IPS DF 4.7 (cell line): Measurements from ENCODE around the gene SLC6A11.

ENCODE experiments used
- DNase-seq: peaks from one replicate; pipeline ENCODE4 v3.0.0-alpha.2; 2013; ENCODE audit warnings: low spot score; ENCODE audit errors: extremely low read depth

Gene SLC6A11

DNA sequence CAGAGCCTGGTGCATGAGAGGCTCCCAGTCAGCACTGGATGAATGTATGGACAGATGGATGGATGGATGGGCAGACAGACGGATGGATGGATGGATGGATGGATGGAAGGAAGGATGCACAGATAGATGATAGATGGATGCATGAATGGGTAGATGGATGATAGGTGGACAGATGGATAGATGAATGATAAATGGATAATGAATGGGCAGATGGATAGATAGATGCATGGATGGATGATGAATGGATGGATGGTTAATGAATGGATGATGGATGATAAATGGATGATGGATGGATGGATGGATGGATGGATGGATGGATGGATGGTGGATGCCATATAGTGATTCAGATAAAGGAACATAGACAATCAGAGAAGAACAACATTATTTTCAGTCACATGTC is 71.0 kb downstream of the SLC6A11 start:
- no peak for DNase-seq

DNA sequence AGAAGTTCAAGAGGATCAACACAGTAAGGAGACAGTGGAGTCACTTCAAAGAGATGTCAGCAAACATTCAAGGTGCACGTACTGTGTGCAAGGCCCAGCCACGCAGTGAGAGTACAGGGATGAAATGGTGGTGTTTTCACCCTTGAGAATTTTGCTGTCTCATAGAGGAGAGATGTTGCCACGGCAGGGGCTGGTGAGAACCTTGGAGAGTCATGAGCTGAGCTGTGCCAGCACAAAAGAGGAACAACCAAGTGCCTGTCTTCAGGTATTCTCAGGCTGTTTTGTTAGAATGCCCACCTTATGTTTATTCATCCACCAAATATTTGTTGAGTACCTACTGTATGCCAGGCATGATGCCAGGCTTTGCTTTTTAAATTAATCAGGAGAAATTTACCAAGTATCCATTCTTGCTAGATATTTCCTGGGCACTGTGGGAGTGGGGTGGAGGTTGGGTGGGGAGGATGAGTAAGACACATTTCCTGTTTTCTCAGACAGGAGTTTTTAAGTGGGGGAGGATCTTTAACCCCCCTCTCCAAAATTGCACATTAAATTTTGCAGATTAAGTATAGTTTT is 72.6 kb downstream of the SLC6A11 start:
- DNase-seq = no peak

DNA sequence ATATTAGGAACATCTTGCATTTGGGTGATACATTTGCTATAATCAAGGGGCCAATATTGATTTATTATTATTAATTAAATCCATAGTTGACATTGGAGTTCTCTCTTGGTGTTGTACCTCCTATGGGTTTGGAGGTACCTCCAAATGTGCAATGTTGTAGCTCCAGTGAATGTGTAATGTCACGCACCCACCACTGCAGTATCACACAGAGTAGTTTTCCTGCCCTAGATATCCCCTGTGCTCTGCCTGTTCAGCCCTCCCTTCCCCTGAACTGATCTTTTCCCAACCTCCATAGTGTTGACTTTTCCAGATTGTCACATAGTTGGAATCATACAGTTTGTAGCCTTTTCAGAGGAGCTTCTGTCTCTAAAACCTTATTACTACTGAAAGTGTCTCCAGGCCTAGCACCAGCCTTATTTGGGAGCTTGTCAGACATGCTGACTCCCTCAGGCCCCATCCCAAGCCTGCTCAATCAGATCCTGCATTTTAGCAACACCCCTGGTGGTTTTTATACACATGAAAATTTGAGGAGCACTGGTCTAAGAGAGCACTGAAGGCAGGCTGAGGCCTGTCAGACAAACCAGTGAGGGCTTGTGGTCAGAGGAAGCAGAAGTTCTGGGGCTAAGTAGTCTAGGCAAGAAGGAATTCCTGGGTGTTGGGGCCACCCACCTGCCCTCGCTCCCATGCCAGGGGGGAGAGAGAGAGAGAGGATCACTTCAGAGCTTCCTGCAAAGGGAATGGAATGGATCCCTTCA is 73.4 kb downstream of the SLC6A11 start:
- no peak for DNase-seq

DNA sequence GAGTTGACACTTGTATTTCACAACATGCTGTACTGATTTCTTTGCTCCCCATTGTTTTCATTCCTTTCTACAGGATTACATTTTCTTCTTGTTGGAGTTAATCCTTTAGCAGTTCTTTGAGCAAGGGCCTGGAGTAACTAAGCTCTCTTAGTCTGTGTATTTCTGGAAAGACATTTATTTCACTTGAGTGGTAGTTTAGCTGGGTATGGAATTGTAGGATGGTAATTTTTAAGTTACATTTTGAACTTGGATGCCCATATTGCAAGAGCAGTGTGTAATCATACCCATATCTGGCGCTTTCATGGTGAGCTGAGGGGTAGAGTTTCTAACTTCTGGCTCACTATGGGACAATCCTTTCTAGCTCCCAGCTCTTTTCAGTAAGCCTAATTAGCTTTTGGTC is 74.6 kb downstream of the SLC6A11 start:
- no peak for DNase-seq

DNA sequence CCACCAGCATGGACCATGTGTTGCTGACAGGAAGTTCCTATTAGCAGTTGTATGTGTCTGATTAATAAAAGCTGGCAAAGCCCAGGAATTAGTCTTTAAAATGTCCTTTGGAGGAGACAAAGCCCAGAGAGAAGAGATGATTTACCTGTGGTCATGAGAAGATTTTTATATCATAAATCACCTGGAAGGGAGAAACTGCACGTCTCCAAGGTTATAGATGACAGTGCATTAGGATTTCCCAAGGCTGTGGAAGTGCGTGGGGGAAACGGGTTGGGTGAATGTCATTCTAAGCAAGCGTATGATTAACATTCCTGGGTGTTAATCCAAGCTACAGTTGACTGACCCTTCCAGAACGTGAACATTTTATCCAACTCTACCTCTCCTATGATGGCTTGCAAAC is 76.6 kb downstream of the SLC6A11 start:
- DNase-seq = no peak

DNA sequence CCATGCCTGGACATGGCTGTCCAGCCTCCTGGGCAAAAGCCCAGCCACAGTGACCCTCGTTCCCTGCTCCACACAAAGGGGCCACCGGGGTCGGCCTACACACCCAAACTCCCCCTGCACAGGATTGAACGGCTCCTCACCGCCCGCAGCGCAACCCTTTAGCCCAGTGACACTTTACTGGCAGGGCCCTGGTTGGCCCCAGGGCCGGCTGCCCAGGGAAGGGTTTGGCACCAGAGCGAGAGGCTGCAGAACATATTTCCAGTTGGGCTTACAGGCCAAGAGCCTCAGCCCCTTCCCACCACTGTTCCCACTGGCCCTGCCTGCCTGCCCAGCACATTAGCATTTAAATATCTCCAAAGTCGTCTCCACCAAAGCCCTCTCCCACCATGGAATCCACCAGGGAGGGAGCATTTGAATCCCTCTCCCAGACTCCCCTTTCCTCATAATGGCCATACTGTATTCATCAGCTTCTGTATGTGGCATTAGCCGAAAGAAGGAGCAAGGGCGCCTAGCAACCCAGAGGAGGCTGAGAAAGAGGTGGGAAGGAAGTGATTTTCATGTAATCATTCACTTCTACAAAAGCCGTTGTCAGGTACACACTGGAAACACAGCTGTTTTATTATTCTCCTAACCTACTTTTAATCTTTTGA is 85.4 kb downstream of the SLC6A11 start:
- no peak for DNase-seq

DNA sequence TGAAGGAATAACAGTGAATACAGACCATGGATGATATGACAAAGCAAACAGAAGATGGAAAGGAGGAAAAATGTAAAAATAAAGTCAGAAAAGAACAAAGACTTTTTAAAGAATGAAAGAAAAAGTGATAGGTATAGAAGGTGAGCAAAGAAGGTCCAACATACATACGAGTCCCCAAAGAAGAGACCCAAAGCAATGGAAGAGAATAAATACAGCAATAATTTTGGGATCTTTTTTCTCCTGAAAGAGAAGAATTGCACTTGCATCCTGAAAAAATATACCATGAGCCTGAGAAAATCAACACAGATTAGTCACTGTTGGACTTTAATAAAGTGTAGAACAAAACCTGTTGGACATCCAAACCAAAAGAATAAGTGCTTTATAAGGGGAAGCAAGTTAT is 91.2 kb downstream of the SLC6A11 start:
- DNase-seq = no peak

DNA sequence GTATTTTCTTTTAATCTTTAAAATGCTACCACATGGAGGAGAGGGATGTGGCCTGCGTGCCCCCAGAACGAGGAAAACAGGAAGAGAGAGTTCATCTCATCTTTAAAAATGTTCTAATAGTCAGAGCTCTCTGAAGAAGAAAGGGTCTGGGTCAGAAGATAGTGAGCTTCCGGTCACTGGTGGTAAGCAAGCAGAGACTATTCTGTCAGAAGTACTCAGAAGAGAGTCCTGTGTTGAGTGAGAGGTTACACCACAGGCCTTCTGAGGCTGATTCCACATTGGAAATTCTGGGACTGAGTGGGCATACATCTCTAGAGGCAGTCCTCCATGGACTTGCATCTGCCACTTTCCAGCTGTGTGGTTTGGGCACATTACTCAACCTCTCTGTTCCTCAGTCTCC is 94.3 kb downstream of the SLC6A11 start:
- no peak for DNase-seq

DNA sequence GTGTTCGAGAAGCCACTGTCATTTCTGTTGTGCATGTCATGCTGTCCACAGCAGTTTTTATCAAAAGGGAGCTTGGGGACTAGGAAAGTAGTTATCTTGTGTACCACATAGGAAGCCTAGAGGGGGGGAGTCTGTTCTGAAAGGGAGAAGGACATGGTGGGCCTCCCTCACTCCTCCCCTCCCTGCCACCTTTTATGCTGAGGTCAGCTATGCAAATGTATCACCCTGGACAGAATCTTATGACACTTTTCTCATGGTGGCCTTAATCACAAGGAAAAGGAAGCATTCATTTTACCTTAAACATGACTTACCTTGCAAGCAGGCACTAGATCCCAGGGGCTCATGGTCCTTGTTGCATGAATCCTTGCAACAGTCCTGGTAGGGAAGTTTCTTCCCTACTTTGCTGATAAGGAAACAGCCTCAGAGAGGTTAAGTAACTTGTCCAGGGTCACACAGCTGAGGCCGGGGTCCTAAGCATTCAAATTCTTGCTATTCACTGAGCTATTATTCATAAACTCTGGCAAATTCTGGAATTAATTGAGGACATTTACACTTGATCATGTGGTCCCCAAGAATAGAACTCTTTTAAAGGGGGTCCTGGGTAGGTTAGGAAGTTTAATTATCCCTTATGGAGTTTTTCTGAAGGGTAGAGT is 95.4 kb downstream of the SLC6A11 start:
- no peak for DNase-seq

DNA sequence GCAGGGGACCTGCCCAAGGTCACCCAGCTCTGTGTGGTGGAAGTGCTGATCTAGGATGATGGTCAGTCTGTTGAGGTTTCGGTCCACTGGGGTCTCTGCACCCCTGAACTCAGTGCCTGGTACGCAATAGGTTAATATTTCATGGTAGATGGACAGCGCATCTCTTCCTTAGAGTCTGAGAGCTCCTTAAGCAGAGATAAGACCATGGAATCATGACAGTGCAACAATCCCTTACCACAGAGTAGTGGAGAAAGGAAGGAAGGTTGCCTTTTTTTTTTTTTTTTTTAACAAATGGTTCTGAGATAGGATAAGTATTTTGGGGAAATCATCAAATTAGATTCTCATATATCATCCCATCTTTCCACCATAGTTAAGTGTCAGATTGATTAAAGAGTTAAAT is 96.8 kb downstream of the SLC6A11 start:
- no peak for DNase-seq

DNA sequence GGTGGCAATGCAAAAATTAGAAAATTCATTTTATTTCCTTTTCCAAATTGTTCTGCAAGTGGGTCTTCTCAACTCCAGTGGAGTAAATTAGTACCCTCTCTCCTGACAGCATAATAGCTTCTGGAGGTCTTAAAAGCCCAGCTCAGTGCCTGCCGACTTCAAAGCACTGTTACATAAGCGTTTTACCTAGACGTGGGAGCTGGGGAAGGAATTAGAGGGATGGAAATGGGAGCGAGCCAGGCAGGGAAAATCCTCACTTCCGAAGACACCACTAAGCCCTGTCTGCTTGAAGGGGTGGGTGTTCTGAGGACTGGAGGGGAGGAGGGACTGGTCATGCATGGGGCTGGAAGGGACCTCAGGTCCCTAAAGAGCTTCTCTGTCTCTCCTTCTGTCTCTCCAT is 99.3 kb downstream of the SLC6A11 start:
- DNase-seq = no peak

DNA sequence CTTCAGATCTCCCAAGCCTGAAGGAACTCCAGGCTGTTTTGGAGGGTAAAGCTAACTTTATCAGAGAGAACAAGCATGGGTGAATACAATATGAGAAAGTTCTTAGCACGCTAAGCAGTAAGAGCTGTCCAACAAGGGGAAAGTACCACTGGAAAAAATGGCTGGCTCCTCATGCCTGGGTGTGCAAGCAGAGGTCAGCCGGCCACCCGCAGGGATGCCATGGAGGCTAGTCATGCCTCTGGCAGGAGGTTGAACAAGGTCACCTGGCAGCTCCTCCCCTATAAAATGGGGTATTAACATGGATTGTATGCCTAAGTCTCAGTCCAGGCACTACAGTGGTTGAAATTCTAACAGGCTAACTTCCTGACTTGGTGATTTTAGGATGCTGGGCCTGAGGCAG is 101.1 kb downstream of the SLC6A11 start:
- DNase-seq = no peak

DNA sequence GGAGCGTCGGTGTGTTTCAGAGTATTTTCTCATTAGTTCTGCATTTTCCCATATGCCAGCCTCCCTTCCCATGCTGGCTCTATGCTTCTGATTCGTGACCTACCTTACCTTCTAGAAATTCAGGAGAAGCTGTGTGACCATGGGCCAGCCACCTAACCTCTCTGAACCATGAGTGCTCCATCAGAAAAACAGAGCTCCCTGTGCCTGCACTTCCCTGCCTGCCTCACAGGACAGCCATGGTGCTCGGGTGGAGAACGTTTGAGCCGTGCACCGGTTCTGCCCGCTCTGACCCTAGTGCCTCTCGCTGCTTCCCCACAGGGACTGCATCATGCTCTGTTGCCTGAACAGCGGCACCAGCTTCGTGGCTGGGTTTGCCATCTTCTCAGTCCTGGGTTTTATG is 102.0 kb downstream of the SLC6A11 start:
- DNase-seq = no peak

DNA sequence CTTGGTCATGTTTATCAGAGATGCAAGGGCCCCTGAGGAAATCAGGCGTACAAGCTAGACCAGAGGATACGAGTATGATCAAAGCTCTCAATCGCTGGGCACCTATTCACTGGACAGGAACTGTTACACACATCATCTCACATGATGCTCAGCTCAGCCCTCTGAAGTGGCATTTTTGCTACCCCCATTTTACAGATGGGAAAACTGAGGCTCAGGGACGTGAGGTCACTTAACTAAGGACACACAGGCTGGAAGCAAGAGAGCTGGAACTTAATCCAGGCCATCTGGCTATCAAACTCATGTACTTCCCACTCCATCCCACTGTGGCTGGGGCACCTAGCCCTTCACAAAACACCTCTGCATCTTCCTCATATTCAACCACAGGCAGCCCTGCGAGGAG is 103.6 kb downstream of the SLC6A11 start:
- no peak for DNase-seq

DNA sequence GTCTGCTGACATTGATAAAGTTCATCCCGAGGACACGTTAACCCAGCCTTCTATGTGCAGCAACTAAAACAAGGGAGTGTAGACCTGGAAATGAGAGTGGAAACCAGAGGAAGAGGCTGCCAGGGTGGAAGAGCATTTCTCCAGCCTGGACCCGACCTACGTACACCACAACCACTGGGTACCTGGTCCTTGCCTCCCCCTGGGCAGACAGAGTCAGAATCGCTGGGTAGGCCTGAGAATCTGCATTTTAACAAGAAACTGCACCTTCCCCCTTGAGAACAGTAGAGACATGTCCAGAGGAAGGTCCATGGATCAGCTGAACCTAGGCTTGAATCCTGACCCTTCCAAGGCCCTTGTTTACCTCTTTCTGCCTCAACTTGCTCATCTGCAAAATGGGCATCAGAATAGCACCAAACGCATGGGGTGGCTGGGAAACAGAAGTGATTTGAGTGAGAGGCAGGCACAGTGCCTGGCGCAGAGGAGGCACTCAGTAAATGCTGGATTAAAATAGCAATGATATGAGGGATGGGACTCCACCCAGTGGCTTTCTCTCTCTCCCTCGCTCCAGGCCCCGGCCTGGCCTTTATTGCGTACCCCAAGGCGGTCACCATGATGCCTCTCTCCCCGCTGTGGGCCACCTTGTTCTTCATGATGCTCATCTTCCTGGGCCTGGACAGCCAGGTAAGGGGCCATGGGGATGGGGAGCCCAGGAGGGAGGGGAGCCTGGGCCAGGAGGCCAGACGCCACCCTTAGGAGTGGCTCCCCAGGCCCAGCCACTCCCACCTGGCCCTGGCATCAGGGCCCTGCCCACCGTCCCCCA is 109.6 kb downstream of the SLC6A11 start:
- no peak for DNase-seq

DNA sequence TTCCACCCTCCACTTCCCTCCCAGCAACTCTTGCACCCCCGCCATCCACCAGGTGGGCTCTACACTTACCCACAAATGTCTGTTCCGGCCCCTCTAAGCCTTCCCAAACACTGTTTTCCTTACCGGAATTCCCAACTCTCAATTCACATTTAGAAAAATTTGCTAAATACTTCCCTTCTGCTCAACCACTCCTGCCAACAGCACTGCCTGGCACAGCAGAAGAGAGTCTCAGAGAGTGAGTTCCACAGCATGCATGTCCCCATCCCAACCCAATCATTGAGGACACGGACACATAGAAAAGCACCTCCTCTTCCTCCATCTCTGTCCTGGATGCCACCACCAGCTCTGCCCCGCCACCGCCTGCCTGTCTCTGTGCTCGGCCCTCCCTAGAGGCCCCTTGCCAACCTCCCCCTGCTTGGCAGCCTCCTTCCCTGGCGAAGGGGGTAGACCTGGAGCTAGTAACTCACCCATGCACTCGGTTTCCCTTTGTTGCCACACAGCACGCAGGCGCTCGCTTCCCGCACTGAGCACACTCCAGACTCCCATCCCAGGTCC is 110.3 kb downstream of the SLC6A11 start:
- no peak for DNase-seq

DNA sequence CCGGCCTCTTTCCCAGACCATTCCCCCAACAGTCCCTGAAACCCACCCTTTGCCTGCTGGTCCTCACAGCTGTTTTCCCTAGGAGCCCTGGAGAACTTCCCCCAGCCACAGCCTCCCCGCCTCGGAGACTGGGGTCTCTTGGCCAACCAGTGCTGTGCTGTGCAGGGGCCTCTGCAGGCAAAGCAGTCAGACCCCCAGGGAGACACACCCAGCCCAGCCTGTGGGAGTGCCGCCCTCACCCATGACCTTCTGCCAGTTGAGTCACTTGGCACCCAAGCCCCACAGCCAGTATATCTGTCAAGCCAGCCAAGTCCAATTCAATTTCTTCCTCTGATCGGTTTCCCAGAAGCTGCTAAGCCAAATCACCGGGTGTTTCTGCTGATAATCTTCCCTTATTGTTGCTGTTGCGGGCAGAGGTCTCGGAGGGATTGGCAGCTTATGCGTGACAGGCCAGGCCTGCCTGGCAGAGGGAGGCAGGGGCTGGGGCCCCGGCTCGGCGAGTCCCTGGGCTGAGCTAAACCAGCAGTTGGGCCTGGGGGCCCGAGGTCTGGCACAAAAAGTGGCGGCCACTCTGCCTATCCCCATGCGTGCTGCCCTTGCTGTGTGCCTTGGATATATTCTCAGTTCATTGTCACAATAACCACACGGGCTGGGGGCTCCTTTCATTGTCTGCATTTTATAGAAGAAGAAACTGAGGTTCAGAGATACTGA is 110.9 kb downstream of the SLC6A11 start:
- no peak for DNase-seq

DNA sequence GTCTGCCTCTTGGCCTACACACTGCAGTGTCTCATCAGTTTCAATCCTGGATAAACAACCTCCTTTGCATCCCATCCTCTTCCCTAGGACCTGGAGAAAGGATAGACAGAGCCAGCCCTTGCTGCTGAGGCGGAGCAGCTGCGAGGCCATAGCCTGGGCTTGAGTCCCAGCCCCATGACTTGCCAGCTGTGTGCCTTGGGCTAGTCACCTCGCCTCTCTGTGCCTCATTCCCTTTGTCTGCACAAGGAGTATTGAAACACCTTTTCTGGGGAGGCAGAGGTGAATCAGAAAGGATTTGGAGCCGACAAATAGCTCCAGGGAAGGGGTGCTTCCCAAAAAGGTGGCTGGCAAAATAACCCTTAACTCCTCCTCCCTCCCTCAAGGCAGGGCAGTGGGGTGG is 111.5 kb downstream of the SLC6A11 start:
- no peak for DNase-seq

DNA sequence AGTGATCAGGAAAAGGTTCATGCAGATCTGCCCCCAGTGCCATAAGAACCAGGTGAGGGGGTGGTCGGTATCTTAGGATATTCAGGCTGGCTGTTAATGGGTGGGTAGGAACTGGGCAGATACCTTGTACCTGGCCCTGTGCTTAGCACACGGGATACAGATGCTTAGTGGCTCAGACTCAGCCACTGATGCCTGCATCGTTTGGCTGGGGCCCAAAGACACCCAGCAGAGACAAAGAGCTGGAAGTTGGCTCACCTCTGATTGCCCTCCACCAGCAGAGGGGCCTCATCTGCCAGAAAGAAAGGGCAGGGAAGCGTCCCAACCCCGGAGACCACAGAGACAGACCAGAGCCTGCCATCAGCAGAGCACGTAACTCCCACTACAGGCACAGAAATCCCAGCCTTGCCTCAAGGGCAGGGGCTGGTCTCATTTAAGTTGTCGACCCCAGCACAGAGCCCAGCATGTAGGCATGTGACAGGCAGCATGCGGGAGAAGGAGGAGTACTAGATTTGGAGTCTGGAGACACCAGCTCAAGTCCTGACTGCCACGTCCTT is 112.5 kb downstream of the SLC6A11 start:
- DNase-seq = no peak

DNA sequence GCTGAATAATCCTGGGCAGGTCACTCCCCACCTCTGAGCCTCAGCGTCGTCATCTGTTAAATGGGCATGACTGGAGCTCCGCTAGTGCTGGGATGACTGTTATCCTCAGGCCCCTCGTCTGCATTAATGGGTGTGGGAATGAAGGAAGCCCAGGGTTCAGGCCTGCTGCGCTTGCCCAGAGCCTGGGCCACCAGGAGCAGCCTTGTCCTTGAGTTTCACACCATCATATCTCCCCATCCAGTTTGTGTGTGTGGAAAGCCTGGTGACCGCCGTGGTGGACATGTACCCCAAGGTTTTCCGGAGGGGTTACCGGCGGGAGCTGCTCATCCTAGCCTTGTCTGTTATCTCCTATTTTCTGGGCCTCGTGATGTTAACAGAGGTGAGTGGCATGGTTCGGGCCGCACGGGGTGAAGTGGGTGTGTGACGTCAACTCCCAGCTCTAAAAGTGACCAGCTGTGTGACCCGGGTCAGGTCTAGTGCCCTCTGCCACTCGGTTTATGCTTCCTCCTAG is 113.0 kb downstream of the SLC6A11 start:
- DNase-seq = no peak
